Skeletal muscle tissue (tissue), 4 donors: ENCODE measurements around the gene USP6NL. TPM values are rescaled to one million over a fixed set of nuclear protein-coding genes. Genes with fewer than 3 reads are reported as not detected.

Source experiments
- H3K27ac ChIP-seq: one replicate; pipeline ENCODE4 v1.7.0; 2013; ENCODE audit warnings: mild to moderate bottlenecking, low read depth, low read length, inconsistent platforms
- H3K27me3 ChIP-seq, 3 donors: one replicate each; pipeline ENCODE4 v1.7.0; 2013; ENCODE audit warnings: low read length in 3 of 3; ENCODE audit not compliant: control insufficient read depth in 3 of 3, insufficient read depth in 3 of 3
- H3K36me3 ChIP-seq, 3 donors: one replicate each; pipeline ENCODE4 v1.7.0; 2013; ENCODE audit warnings: low read length in 3 of 3; ENCODE audit not compliant: control insufficient read depth in 3 of 3, insufficient read depth in 3 of 3
- H3K4me1 ChIP-seq, 3 donors: one replicate each; pipeline ENCODE4 v1.7.0; 2013; ENCODE audit warnings: low read length in 3 of 3, mild to moderate bottlenecking in 3 of 3; ENCODE audit not compliant: control insufficient read depth in 3 of 3, insufficient read depth in 3 of 3
- H3K4me3 ChIP-seq, 3 donors: one replicate each; pipeline ENCODE4 v1.7.0; 2013; ENCODE audit warnings: low read length in 3 of 3
- H3K9ac ChIP-seq, 3 donors: one replicate each; pipeline ENCODE4 v1.7.0; 2013; ENCODE audit warnings: low read length in 3 of 3, mild to moderate bottlenecking in 3 of 3, moderate library complexity in 2 of 3, low read depth in 1 of 3
- H3K9me3 ChIP-seq, 3 donors: one replicate each; pipeline ENCODE4 v1.7.0; 2013; ENCODE audit warnings: low read length in 3 of 3; ENCODE audit not compliant: control insufficient read depth in 3 of 3
- total RNA-seq: library from RNA; depleted of rRNA; stranded (reverse); fragments of >200 nt; gene quantifications from one replicate; pipeline ENCODE4 v1.2.3, GENCODE V29; 2014
- donor health status: Osteomylitis.

The USP6NL gene
- total RNA-seq, 1 donor from 2014 or later, result 4.7 TPM

DNA sequence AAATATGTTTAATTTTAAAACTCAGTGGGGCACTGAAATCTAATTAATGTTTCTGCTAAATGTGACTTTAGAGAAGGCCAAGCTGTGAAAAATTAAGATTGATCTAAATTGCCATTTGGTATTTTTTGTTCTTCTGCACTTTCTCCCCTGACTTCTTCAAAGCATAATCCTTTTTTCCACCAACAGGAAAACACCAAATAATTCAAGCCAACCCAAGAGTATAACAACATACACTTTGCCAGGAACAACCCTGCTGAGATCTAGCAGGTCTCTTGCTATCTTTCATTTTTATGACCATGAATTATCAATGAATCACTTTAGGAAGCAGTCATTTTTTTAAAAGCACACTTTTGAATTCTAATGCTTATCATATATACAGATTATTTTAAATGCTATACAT, 100.1 kb downstream of the USP6NL start:
- Histone ChIP-seq H3K27me3 (no peaks in the 10 kb centered on the region), H3K9me3 (no peaks in the 10 kb centered on the region), H3K9ac (no peak overlapping the region), H3K4me1 (no peaks in the 10 kb centered on the region), H3K4me3 (no peak overlapping the region), H3K27ac (no peak overlapping the region), H3K36me3 (peaks cover 0 to 3% (median 0%) of the 10 kb centered on the region in 3 donors)

DNA sequence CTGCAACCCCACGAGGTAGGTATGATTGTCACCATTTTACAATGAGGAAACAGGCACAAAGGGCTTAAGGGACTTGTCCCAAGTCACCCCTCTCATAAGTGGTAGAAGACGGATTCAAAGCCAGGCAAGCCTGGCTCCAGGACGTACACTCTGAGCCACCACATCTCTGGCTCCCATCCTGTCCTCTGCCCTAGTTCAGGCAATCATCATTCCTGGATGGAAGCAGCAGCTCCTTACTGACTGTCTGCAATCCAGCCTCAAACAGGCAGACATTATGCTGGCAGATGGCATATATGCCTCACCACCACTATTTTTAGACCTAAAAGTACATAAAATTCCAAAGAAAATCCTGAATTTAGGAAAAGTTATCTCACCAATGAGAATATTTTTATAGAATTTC, 100.7 kb downstream of the USP6NL start:
- Histone ChIP-seq H3K9ac (no peak overlapping the region), H3K9me3 (no peaks in the 10 kb centered on the region), H3K4me1 (no peaks in the 10 kb centered on the region), H3K27me3 (no peaks in the 10 kb centered on the region), H3K36me3 (peaks cover 0 to 3% (median 0%) of the 10 kb centered on the region in 3 donors), H3K4me3 (no peak overlapping the region), H3K27ac (no peak overlapping the region)

- Histone ChIP-seq H3K4me3 (no peak overlapping the region), H3K9ac (no peak overlapping the region), H3K27me3 (no peaks in the 10 kb centered on the region), H3K4me1 (no peaks in the 10 kb centered on the region), H3K36me3 (peaks cover 0 to 3% (median 0%) of the 10 kb centered on the region in 3 donors), H3K27ac (no peak overlapping the region), H3K9me3 (no peaks in the 10 kb centered on the region)
These were observed 101.2 kb downstream of the USP6NL start for GRCh38 chr10:11510281-11510680.

DNA sequence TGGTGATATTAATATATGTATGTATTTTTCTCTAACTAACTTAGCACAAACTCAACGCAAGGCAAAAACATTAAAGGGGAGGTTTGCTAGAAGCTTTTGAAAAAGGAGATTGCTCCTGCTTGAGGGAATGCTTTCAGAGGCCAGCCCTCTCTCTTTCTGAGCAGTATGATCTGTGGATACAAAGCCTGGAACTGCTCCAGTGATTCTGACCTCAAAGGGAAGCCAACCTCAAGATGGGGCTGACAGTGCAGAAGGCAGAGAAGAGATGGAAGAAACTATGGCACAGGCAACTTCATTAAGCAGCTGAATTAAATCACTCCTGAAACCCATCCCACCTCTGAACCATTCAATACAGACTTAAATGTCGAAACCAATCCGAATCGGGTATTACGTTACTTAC, 102.4 kb downstream of the USP6NL start:
- peaks cover 0 to 3% (median 0%) of the 10 kb centered on the region in 3 donors for H3K36me3 ChIP-seq
- no peak overlapping the region for H3K27ac ChIP-seq
- no peaks in the 10 kb centered on the region for H3K27me3 ChIP-seq
- H3K9me3 ChIP-seq, result no peaks in the 10 kb centered on the region
- H3K4me3 ChIP-seq, result no peak overlapping the region
- H3K9ac ChIP-seq, result no peak overlapping the region
- no peaks in the 10 kb centered on the region for H3K4me1 ChIP-seq

DNA sequence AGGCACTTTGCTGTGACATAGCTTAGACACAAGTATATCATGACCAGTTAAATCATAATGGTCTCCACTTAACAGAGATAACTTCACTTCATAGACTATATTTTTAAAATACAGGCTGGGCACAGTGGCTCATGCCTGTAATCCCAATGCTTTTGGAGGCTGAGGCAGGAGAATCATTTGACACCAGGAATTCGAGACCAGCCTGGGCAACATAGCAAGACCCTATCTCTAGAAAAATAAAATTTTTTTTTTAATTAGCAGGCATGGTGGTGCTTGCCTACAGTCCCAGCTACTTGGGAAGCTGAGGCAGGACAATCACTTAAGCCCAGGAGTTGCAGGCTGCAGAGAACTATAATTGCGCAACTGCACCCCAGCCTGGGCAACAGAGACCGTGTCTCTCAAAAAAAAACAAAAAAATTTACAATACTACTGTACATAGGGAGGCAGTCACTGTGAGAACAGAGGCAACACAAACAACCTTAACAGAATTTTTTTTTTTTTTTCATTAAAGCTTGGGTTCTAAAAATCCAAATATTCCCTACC, 105.1 kb downstream of the USP6NL start:
- peaks cover 0 to 3% (median 0%) of the 10 kb centered on the region in 3 donors for H3K36me3 ChIP-seq
- no peak overlapping the region for H3K4me3 ChIP-seq
- no peaks in the 10 kb centered on the region for H3K9me3 ChIP-seq
- H3K4me1 ChIP-seq, result no peaks in the 10 kb centered on the region
- no peaks in the 10 kb centered on the region for H3K27me3 ChIP-seq
- H3K9ac ChIP-seq, result no peak overlapping the region
- no peak overlapping the region for H3K27ac ChIP-seq

GRCh38 chr10:11505639-11506038, 105.8 kb downstream of the USP6NL start:
- no peak overlapping the region for H3K4me3 ChIP-seq
- no peak overlapping the region for H3K27ac ChIP-seq
- no peaks in the 10 kb centered on the region for H3K4me1 ChIP-seq
- no peak overlapping the region for H3K9ac ChIP-seq
- peaks cover 0 to 3% (median 0%) of the 10 kb centered on the region in 3 donors for H3K36me3 ChIP-seq
- no peaks in the 10 kb centered on the region for H3K27me3 ChIP-seq
- H3K9me3 ChIP-seq, result no peaks in the 10 kb centered on the region

DNA sequence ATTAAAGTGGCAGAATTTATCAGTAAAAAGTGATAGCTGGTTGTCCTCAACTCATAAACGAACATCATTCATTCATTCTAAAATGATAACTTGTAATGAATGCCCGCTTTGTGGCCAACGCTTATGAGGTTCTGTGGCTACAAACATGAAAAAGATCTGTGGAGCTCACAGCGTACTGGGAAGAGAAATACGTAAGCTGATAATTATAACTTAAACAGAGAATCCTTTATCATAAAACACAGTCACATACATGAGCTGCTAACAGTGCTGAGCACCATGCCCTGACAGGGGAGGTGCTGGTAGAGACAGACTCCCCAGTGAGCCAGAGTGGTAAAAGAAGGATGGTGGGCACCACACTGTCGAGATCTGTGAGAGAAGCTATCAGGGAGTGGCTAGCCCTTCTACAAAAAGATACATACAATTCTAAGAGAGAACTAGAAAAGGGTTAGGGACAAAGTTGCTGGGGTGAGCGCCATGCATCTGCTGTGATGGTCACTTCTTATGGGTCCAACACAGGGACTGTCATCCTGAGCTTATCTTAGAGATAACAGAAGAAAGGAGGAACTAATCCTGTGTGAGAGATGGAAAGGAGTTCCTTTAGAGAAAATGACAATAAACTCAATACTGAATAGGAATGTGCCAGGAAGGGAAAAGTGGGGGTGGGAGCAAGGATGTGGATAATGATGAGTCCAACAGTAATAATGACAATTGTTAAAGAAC, 106.7 kb downstream of the USP6NL start:
- Histone ChIP-seq H3K27me3 (no peaks in the 10 kb centered on the region), H3K4me3 (no peak overlapping the region), H3K9ac (no peak overlapping the region), H3K4me1 (no peaks in the 10 kb centered on the region), H3K9me3 (no peaks in the 10 kb centered on the region), H3K36me3 (peaks cover 0 to 3% (median 0%) of the 10 kb centered on the region in 3 donors), H3K27ac (no peak overlapping the region)

DNA sequence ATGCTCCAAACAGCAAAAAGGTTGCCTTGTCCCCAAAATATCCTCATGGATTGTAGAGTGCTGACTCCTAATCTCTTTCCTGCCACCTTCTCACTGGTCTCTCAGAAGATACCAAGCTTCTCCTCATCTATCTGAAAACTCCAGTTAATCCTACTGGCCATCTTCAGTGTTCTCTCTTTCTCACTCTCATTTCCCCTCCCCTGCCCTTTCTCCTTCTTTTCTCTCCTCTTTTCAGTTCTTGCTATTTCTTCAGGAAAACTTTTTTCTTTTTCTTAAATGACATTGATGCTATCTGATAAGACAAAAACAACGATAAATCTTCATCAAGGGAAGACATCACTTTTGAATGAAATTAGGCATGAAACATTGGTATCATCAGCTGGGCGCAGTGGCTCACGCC, 109.8 kb downstream of the USP6NL start:
- no peak overlapping the region for H3K4me3 ChIP-seq
- no peaks in the 10 kb centered on the region for H3K27me3 ChIP-seq
- H3K9me3 ChIP-seq, result no peaks in the 10 kb centered on the region
- no peaks in the 10 kb centered on the region for H3K36me3 ChIP-seq
- no peak overlapping the region for H3K27ac ChIP-seq
- no peak overlapping the region for H3K9ac ChIP-seq
- H3K4me1 ChIP-seq, result no peaks in the 10 kb centered on the region

GRCh38 chr10:11499425-11500071, 111.9 kb downstream of the USP6NL start:
- no peaks in the 10 kb centered on the region for H3K4me1 ChIP-seq
- no peaks in the 10 kb centered on the region for H3K27me3 ChIP-seq
- H3K9ac ChIP-seq, result no peak overlapping the region
- H3K9me3 ChIP-seq, result no peaks in the 10 kb centered on the region
- H3K4me3 ChIP-seq, result no peak overlapping the region
- H3K36me3 ChIP-seq, result no peaks in the 10 kb centered on the region
- no peak overlapping the region for H3K27ac ChIP-seq

- Histone ChIP-seq H3K9ac (no peak overlapping the region), H3K27me3 (no peaks in the 10 kb centered on the region), H3K4me3 (no peak overlapping the region)
These were observed 113.1 kb downstream of the USP6NL start for GRCh38 chr10:11498399-11498798.

More at GRCh38 chr10:11498399-11498798, 113.1 kb downstream of the USP6NL start:
- Histone ChIP-seq H3K9me3 (no peaks in the 10 kb centered on the region), H3K4me1 (no peaks in the 10 kb centered on the region), H3K27ac (no peak overlapping the region), H3K36me3 (no peaks in the 10 kb centered on the region)
